ENCODE results near the gene ZNF668. TPM values are rescaled to one million over a fixed set of nuclear protein-coding genes. Genes with fewer than 3 reads are reported as not detected.

Gene ZNF668
- total and polyA plus RNA-seq, 2 of the 13 experiments (the other 11 are each of a cell fraction or from before 2014, with no cell fraction given) = 3.8 to 9.8 TPM

GRCh38 chr16:31117384-31118222 lies 43.6 kb upstream of the ZNF668 start, which contains the start of gene KAT8 (continued):
- TF ChIP-seq, protein P1, sequence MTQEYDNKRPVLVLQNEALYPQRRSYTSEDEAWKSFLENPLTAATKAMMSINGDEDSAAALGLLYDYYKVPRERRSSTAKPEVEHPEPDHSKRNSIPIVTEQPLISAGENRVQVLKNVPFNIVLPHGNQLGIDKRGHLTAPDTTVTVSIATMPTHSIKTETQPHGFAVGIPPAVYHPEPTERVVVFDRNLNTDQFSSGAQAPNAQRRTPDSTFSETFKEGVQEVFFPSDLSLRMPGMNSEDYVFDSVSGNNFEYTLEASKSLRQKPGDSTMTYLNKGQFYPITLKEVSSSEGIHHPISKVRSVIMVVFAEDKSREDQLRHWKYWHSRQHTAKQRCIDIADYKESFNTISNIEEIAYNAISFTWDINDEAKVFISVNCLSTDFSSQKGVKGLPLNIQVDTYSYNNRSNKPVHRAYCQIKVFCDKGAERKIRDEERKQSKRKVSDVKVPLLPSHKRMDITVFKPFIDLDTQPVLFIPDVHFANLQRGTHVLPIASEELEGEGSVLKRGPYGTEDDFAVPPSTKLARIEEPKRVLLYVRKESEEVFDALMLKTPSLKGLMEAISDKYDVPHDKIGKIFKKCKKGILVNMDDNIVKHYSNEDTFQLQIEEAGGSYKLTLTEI (CRISPR knock-in tag; conservative IDR thresholded peaks at IDR 0.05) = no peak
- TF ChIP-seq RXRB (CRISPR knock-in tag; IDR thresholded peaks at IDR 0.05; ENCODE audit: borderline replicate concordance) = peak; percentile 41; the same call in 1 of the 2 replicates
- TF ChIP-seq ZNF136 (CRISPR knock-in tag; IDR thresholded peaks at IDR 0.05; ENCODE audit: low read depth) = no peak; the same call in 1 of the 2 replicates
- peak; percentile 91; the same call in 1 of the 2 replicates for TF ChIP-seq HINFP (CRISPR knock-in tag; IDR thresholded peaks at IDR 0.05; ENCODE audit: low read depth)
- TF ChIP-seq ZNF10 (CRISPR knock-in tag; IDR thresholded peaks at IDR 0.05; ENCODE audit: borderline replicate concordance, low read depth) = no peak
- TF ChIP-seq KMT2A (CRISPR knock-in tag; IDR thresholded peaks at IDR 0.05) = peak; percentile 82; the same call in 1 of the 2 replicates
- peak; percentile 63 to 81 for TF ChIP-seq HMGXB4 (CRISPR knock-in tag; IDR thresholded peaks at IDR 0.05; ENCODE audit: borderline replicate concordance in 1 of 2, low read depth in 1 of 2)
- peak; percentile 87 for TF ChIP-seq TFDP1 (CRISPR knock-in tag; IDR thresholded peaks at IDR 0.05; ENCODE audit: borderline replicate concordance)
- no peak for TF ChIP-seq ATF7 (IDR thresholded peaks at IDR 0.05)
- TF ChIP-seq ATF7 (CRISPR knock-in tag; IDR thresholded peaks at IDR 0.05) = peak; percentile 45
- no peak for TF ChIP-seq ZNF7 (CRISPR knock-in tag; IDR thresholded peaks at IDR 0.05)
- 0 out of 2 replicates have a peak, but pooled peaks have one; percentile 44 for TF ChIP-seq ZNF761 (CRISPR knock-in tag; conservative IDR thresholded peaks at IDR 0.05)
- no peak for TF ChIP-seq TEF (CRISPR knock-in tag; IDR thresholded peaks at IDR 0.05)
- TF ChIP-seq PHF5A (CRISPR knock-in tag; IDR thresholded peaks at IDR 0.05; ENCODE audit: low read depth, unreplicated experiment) = no peak
- no peak for TF ChIP-seq JDP2 (CRISPR knock-in tag; IDR thresholded peaks at IDR 0.05; ENCODE audit: borderline replicate concordance)
- peak; percentile 51; the same call in 1 of the 2 replicates for TF ChIP-seq HNF1B (CRISPR knock-in tag; IDR thresholded peaks at IDR 0.05)
- peak; percentile 59 for TF ChIP-seq ZFX (CRISPR knock-in tag; IDR thresholded peaks at IDR 0.05; ENCODE audit: low read depth)
- TF ChIP-seq SRF (IDR thresholded peaks at IDR 0.05; ENCODE audit: low read depth, low read length) = peak; percentile 64

Measured in HepG2 (cell line).